Lower leg skin (tissue), 3 donors: ENCODE data around the gene TRIM65.

Experiments used
- CTCF ChIP-seq, 3 donors: fragments of 450-650 bp; IDR thresholded peaks; one replicate each; pipeline ENCODE4 v1.5.1; 2016; ENCODE audit warnings: antibody characterized with exemption in 3 of 3, mild to moderate bottlenecking in 3 of 3, moderate library complexity in 2 of 3
- POLR2A ChIP-seq, 2 donors: fragments of 450-650 bp; IDR thresholded peaks; one replicate each; pipeline ENCODE4 v1.6.1; 2016 to 2017; ENCODE audit warnings: antibody characterized with exemption in 2 of 2, mild to moderate bottlenecking in 1 of 2, moderate library complexity in 1 of 2

GRCh38 chr17:75908201-75908600 is 11.4 kb upstream of the TRIM65 start:
- TF ChIP-seq POLR2A (IDR thresholded peaks at IDR 0.05) (no peak), CTCF (IDR thresholded peaks at IDR 0.05) (no peak)
